GM03348 (cell line): ENCODE measurements around the gene TYRP1.
A peak's percentile ranks its signal among the peaks of the same experiment; 100 is the strongest.

Experiments
- DNase-seq: peaks from one replicate; pipeline ENCODE4 v3.0.0; 2012; ENCODE audit warnings: low spot score

Gene TYRP1

GRCh38 chr9:12730927-12731326 is 37.7 kb downstream of the TYRP1 start:
- DNase-seq, result no peak

GRCh38 chr9:12732971-12733370 is 39.8 kb downstream of the TYRP1 start:
- DNase-seq, result no peak

GRCh38 chr9:12735665-12736064 is 42.5 kb downstream of the TYRP1 start:
- no peak for DNase-seq

- DNase-seq, result no peak
Observed at GRCh38 chr9:12737871-12738270, 44.7 kb downstream of the TYRP1 start.

GRCh38 chr9:12739014-12739652 is 45.9 kb downstream of the TYRP1 start:
- DNase-seq, result no peak

GRCh38 chr9:12740845-12741244 is 47.7 kb downstream of the TYRP1 start:
- DNase-seq, result no peak

GRCh38 chr9:12748016-12748415 is 54.8 kb downstream of the TYRP1 start:
- peak; percentile 22 for DNase-seq

- DNase-seq, result no peak
Observed at GRCh38 chr9:12748954-12749353, 55.8 kb downstream of the TYRP1 start.

GRCh38 chr9:12753931-12754330 is 60.7 kb downstream of the TYRP1 start:
- no peak for DNase-seq

- no peak for DNase-seq
Observed at GRCh38 chr9:12759761-12760160, 66.6 kb downstream of the TYRP1 start.
